OCI-LY1 (cell line): ENCODE data around the gene RGMA.

Source experiments
- EZH2 ChIP-seq: fragments of 200-600 bp; sonication (generic), shearing (Covaris generic); IDR thresholded peaks from 2 replicates; pipeline ENCODE4 v1.8.0; 2017; ENCODE audit warnings: borderline replicate concordance, mixed run types, mild to moderate bottlenecking, antibody characterized with exemption, low read length, moderate library complexity, mixed read lengths
- TF ChIP-seq, protein P1 (sequence below): fragments of 200-600 bp; sonication (generic), shearing (Covaris generic); IDR thresholded peaks from 2 replicates; pipeline ENCODE4 v1.5.1; 2017; ENCODE audit warnings: mild to moderate bottlenecking, antibody characterized with exemption, low read length, moderate library complexity, mixed read lengths

DNA sequence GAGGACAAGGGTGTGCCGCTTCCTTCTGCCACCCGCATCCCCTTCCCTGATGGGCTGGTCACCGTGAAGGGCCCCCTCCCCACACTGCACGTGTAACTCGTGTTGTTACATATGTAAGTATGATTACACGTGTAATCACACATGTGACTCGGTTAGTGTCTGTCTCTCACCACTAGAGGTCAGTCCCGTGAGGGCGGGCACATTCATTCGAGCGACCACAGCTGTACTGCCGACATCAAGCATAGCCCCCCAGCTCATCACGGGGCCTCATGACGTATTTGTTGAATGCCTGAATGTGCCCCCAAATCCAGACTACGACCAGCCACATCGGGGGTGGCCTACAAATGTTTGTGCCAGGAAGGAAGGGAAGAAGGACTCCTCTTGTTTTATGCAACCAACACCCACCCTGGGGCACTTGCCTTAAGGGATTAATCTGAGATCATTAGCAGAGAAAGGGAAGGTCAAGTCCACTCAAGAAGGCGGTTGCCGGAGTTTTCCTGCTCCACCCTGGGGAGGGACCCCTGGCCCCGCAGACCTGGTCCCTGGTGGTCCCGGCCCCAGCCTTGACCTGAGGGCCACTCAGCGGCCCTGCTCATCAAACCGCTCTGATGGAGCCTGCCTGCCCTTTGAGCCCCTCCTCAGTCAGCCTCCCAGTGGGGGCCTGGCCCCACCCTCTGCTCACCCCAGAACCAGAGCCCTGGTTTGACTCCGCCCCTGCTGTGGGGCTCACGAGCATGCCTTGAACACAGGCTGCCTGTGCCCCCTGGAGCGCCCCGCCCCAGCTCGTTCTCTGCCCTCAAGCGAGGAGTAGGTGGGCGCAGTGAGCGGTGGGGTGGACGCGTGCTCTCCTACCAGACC lies 52.8 kb downstream of the RGMA start:
- TF ChIP-seq, protein P1, sequence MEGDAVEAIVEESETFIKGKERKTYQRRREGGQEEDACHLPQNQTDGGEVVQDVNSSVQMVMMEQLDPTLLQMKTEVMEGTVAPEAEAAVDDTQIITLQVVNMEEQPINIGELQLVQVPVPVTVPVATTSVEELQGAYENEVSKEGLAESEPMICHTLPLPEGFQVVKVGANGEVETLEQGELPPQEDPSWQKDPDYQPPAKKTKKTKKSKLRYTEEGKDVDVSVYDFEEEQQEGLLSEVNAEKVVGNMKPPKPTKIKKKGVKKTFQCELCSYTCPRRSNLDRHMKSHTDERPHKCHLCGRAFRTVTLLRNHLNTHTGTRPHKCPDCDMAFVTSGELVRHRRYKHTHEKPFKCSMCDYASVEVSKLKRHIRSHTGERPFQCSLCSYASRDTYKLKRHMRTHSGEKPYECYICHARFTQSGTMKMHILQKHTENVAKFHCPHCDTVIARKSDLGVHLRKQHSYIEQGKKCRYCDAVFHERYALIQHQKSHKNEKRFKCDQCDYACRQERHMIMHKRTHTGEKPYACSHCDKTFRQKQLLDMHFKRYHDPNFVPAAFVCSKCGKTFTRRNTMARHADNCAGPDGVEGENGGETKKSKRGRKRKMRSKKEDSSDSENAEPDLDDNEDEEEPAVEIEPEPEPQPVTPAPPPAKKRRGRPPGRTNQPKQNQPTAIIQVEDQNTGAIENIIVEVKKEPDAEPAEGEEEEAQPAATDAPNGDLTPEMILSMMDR, result peak; percentile 72
- no peak for TF ChIP-seq EZH2
